Activated CD8-positive, alpha-beta memory T cell treated with anti-CD3 and anti-CD28 coated beads for 1 hour (primary cell): ENCODE measurements around the gene IFIH1.

ENCODE experiments used
- DNase-seq, 2 donors: peaks; one replicate each; pipeline ENCODE4 v3.0.0-alpha.2; 2020; ENCODE audit warnings: low read depth in 1 of 2; ENCODE audit errors: extremely low read depth in 1 of 2

The IFIH1 gene

DNA sequence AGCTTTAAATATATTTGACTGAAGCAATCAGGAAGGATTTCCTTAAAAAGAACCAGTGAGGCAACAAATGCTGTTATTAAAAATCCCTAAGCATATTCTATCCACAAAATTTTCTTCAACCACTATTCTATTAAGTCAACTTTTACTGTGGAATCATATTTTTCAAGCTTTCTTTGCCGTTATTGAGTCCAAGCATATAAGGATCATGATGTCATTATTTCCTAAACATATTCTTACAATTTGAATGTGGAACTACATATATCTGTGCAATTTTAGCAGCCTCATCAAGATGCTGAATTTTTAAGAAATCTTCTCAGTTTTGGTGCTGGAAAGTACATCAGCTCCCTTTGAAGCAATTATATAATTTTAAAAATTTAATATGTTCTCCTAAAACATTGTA is 5.6 kb downstream of the IFIH1 start:
- DNase-seq, result no peak

- DNase-seq, result no peak
Measured at GRCh38 chr2:162308747-162309503, 9.6 kb downstream of the IFIH1 start.

DNA sequence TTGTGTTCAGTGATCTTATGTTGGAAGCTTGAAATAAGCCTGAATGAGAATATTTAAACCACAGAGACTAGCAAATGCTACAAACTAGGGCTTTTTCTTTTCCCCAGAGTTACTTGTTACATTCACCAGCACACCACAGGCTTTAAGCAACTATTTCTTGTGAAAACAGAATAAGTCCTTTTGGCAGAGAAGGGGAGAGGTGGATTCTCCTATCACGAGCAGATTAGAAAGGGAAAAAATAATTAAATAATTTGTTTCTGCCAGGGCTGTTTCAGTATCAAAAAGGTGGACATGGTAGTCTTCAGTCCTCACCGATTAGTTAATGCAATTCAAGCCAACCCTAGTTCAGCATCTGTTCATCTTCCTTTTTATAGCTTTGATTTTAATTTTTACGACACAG is 12.6 kb downstream of the IFIH1 start:
- no peak for DNase-seq

DNA sequence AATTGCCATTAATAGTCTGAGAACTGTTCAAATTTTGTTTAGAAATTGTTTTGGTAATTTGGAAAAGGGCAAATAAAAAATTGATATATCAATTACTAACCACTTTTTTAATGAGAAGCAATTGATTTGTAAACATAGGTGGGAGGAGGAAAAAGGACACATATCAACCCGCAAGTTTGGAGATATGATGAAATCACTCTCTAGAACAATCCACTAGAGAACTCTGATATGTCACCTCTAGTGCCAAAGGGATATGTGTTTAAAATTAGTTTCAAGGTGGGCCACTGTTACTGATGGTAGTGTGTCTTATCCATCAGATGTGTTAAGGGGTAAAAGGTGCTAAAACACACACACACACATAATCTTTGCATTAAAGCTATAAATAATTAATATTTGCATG is 16.6 kb downstream of the IFIH1 start:
- no peak for DNase-seq

DNA sequence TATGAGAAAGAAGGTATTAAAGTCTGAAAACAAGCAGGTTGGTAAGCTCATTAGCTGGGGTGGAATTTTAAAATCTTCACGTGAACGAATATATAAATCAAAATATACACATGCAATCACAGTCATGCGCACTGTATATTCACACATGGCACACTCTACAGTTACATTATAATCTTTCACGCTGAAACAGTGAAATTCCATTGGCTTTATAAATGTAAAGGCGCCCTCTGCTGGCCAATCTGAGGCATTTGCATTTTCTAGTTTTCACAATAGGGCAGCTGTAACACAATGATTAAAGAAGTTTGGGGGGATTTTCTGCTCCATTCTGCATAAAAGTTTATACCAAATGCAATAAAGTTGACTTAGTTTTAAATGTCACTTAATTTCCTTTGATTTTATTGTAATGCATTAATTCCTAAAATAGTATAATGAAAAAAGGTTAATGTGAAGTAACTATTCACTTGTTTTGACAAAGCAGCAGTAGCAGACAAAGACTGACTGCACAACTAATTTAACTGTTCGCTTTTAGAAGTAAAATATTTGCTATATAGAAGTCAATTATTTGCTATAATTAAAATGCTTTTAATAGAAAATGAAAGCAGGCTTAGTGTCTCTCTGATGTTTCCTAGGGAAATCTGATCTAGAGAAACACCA is 17.2 kb downstream of the IFIH1 start:
- peak; percentile 10 to 25 for DNase-seq

DNA sequence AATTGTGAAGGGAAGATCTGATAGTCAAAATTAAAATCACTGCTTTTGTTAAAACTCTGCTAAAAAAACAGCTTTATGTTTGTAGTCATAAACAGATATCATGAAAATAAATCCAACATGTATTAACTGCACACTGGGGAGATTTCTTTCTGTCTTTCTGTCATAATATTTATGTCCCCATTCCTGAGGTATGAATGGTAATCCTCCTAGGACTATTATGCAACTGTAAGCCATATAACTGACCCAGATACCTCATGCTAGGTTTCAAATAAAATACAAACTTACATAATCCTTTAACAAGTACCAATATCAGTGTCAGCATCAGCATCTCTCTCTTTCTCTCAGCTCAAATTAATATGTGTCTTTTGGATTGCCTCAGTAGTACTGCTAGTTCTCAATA is 18.2 kb downstream of the IFIH1 start:
- DNase-seq, result no peak

DNA sequence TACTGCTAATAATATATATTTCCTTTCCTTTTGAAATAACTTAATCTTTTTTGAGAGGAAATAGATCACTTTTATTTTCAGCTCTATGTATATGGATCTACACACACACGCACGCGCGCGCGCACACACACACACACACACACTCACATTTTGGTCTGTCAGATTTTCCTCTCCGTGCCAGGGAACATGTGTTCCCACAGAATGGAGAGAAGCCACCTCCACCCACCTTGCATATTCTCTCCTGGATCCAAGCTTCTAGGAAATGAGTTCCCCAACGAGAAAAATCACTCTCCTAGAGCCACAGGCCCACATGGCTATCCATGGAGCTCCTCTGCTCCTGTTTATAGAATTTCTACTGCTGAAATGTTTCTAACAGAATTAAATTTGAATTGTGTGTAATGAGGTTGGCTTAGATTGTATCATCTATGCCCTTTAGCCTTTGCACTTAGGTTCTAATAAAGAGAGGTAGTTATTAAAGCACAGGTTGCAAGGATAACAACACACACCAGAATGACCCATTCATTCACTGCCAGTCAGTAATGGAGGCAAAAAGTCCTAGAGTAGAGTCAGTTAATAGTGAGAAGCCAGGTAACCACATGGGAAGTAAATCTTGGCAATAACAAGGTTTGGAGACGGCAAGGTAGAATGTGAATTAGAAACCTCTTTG is 19.7 kb downstream of the IFIH1 start:
- no peak for DNase-seq

DNA sequence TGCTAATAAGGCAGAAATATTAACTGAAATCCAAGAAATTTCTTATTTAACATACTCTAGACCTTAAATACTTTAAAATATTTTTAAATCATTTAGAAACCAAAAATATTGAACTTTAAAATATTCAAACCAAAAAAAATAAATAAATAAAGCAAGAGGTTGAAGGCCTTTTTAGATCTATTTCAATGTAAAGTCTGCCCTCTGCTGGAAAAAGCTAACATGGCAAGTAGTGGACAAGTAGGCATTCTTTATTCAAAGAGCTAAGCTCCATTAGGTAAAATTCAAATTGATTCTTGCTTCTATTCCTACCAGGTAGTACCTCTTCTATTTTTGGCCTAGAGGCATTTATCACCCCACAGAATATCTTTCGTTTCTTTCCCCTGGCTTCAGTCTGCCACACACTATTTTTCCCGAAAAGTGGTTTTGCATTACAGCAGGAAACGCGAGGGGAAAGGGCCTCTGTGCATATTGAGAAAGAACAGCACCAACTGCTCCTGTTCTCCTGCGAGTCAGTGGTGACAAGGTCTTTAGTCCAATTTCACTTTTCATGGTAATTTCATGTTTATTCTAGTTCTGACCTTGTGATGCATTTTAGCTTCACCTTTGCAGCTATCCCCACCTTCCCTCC is 20.4 kb downstream of the IFIH1 start:
- peak; percentile 14 to 16 for DNase-seq

DNA sequence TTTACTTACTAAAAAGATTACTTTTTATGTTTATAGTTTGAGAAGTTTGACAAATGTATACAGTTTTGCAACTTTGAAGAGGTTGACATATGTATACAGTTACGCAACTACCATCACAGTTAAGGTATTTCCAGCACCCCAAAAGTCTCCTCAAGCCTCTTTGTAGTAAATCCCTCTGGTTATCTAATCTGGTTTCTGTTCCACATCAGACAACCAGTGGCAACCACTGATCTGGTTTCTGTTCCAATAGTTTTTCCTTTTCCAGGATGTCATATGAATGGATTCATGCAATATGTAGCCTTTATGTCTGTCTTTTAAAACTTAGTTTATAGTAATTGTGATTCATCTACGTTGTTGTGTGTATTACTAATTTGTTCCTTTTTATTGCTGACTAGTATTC is 23.5 kb downstream of the IFIH1 start:
- no peak for DNase-seq

- DNase-seq, result no peak
Measured at GRCh38 chr2:162293122-162293786, 25.2 kb downstream of the IFIH1 start.

DNA sequence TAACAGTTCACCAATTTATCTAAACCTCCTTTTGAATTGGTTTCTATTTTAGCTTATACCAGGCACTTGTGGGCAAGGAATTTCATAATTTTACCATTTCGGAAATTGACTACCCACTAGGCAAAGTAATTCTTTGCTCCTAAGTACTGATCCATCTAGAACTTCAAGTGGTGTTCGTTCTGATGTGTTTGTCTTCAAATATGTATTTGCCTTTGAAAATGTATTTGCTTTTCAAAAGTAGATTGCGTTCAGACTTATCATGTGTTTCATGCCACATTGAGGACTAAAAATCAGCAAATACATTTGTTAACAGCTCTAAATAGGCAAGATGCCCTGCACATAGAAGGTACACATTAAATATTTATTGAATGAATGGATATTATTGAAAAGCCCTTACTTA is 26.7 kb downstream of the IFIH1 start:
- DNase-seq, result no peak

DNA sequence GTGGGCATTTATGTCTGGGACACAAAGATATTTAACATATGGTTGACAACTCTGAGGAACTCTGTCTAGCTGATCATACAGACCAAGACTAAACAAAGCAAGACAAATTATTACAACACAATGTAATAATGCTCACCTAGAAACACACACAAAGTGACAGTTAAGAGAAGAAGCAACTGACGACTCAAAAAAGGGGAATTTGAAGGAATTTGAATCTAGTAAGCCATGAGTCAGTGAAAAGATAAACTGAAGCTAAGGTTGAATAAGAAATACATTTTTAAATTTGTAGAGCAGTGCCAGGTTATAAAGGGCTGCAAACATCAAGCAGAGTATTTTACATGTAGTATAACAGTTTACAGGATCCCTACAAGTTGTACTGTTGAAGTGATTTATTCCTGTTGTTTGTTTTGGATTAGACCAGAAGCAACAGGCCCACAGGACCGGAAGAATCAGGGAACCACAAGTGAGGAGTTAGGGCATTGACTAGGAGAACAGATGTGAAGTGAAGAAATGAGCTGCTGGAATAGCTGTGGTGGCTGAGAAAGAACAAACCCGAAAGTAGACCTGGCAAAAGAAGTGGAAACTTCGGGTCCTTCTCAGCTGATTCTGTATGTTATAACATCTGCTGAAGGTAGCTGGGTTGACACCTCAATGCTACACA is 35.6 kb downstream of the IFIH1 start:
- DNase-seq, result no peak

- DNase-seq, result no peak
Measured at GRCh38 chr2:162280654-162281053, 37.8 kb downstream of the IFIH1 start.

GRCh38 chr2:162277381-162277780 is 41.1 kb downstream of the IFIH1 start:
- no peak for DNase-seq

GRCh38 chr2:162267996-162268395 is 50.5 kb downstream of the IFIH1 start:
- DNase-seq, result no peak

DNA sequence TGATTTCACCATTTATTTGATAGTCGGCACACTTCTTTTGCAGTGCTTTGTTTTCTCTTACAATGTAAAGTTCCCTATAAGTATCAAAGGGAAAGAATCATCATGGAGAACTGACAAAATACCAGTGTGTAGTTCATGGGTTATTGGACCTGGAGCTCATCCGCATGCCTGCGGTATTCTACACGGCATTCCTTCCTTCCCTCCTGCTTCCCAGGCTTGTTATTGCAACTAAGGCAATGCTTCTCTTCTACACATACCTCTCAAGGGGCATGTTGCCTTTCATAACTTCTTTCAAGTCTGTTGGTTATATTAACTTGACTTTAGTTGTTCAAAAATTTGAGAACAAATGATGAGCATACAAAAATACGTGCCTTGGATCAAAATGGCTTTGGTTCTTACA is 51.0 kb downstream of the IFIH1 start:
- DNase-seq, result no peak

DNA sequence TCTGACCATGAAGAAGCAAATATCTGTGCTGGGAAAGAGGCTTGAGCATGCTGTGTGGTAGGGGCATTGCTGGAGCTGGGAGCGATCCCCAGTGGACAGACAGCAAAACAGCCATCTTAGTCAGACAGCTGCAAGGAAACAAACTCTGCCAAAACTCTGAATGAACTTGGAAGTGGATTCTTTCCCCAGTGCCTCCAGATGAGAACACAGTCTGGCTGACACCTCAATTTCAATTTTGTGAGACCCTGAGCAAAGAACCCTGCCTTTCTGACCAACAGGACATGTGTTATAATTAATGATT is 52.1 kb downstream of the IFIH1 start:
- DNase-seq, result no peak

- no peak for DNase-seq
Measured at GRCh38 chr2:162265666-162266459, 52.6 kb downstream of the IFIH1 start.

DNA sequence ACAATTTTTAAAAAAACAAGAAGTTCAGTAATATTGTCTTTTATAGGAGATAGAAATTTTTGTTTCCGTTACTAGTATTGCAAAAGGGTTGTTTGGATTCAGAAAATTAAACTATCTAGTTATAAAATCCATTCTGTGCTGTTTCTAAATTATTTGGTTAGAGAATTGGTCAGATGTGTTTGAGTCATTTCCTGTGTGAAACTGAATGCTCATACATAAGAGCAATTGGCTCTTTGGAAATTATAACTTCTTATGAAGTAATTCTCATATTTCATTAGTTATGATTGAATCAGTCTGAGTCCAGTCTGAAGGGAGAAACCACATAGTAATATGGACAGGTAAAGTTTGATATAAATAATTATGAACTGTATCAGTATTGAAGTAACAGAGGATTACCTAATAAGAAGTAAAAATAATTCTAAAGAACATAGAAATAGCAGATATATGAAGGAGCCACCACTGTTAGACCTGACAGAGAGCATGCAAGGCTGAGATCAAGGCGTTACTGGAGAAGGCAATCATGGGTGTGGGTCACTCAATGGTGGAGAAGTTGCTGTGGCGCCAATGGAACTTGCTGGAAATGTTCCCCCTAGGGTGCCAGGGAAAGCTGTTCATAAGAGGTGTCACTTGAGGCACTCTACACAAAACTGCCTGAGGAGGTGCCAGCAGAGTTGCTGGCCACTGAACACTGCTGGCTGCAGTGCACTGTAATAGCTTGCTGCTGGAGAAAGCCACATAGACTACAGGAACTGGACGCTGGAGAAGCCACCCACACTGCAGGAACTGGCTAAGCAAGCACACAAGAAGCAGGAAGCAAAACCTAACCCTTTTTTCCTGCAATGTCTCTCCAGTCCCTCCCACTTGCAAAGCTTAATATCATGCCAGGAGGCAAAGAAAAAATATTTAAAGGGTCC is 57.2 kb downstream of the IFIH1 start:
- DNase-seq, result no peak
